Measurements from ENCODE around the gene FBXL15. TPM values are rescaled to one million over a fixed set of nuclear protein-coding genes. Genes with fewer than 3 reads are reported as not detected.

Gene FBXL15
- total RNA-seq, 4 donors from 2014 or later: 13.4 to 34.0 (median 27.2) TPM

- H3K4me1 ChIP-seq: peaks cover 12 to 25% of the 10 kb centered on the region in 2 donors
Observed at GRCh38 chr10:102394801-102395399, 25.7 kb upstream of the FBXL15 start.

GRCh38 chr10:102395400-102396316 lies 25.0 kb upstream of the FBXL15 start, which contains the start of gene NFKB2:
TSS of gene NFKB2 (plus strand) at chr10:102395705. CDS start at chr10:102395960, 255 bp downstream.
- no peaks in the 10 kb centered on the region for H3K36me3 ChIP-seq
- peak; percentile 12 to 62 for TF ChIP-seq POLR2A (IDR thresholded peaks at IDR 0.05)
- TF ChIP-seq, protein P1, sequence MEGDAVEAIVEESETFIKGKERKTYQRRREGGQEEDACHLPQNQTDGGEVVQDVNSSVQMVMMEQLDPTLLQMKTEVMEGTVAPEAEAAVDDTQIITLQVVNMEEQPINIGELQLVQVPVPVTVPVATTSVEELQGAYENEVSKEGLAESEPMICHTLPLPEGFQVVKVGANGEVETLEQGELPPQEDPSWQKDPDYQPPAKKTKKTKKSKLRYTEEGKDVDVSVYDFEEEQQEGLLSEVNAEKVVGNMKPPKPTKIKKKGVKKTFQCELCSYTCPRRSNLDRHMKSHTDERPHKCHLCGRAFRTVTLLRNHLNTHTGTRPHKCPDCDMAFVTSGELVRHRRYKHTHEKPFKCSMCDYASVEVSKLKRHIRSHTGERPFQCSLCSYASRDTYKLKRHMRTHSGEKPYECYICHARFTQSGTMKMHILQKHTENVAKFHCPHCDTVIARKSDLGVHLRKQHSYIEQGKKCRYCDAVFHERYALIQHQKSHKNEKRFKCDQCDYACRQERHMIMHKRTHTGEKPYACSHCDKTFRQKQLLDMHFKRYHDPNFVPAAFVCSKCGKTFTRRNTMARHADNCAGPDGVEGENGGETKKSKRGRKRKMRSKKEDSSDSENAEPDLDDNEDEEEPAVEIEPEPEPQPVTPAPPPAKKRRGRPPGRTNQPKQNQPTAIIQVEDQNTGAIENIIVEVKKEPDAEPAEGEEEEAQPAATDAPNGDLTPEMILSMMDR (IDR thresholded peaks at IDR 0.05): no peak
- 0% methylated on average over 23 to 33 of the region's 42 CpGs for WGBS, 2 donors
- no peaks in the 10 kb centered on the region for H3K9me3 ChIP-seq
- H3K4me3 ChIP-seq (replicated peaks in 1 of 3): peak within 1 kb of the TSS; percentile 7 to 92 (median 69)
- H3K4me1 ChIP-seq: peaks cover 12 to 27% of the 10 kb centered on the region in 2 donors
- no peaks in the 10 kb centered on the region for H3K27me3 ChIP-seq
- peak within 1 kb of the TSS; percentile 78 to 95 (median 87) for H3K27ac ChIP-seq
- intact Hi-C loops (cut with DNase I): loop anchor here (5.0 kb wide), 1 partner anchor 87 kb away; no protein-coding TSS in a partner anchor
- DNase-seq: peak; percentile 87 to 90

More at GRCh38 chr10:102394801-102395399, 25.7 kb upstream of the FBXL15 start:
- WGBS, 2 donors: 0 to 2% methylated on average over 17 of the region's 35 CpGs
- TF ChIP-seq POLR2A (IDR thresholded peaks at IDR 0.05): no peak
- TF ChIP-seq, protein P1 (IDR thresholded peaks at IDR 0.05): no peak
- no peaks in the 10 kb centered on the region for H3K36me3 ChIP-seq
- peak overlapping the region; percentile 78 to 95 (median 87) for H3K27ac ChIP-seq
- H3K27me3 ChIP-seq: no peaks in the 10 kb centered on the region
- intact Hi-C loops (cut with DNase I): loop anchor here (5.0 kb wide), 2 partner anchors 87 to 187 kb away; no protein-coding TSS in a partner anchor
- peak overlapping the region; percentile 7 to 92 (median 69) for H3K4me3 ChIP-seq (replicated peaks in 1 of 3)
- DNase-seq: peak; percentile 19 to 32
- H3K9me3 ChIP-seq: no peaks in the 10 kb centered on the region

DNA sequence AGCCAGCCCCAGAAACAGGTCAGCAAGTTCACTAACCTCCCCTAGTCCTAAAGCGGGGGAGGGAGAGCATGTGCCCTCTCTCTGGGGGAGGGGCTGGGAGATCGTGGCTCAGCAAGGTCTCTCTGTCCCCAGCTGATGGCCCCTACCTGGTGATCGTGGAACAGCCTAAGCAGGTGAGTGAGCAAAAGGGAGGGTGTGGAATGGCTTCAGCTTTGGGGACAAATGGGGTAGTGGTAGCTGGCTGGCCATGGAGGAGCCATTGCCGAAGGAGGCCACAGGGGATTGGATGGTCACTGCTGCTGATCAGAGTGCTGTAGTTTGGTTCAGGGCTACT lies 24.4 kb upstream of the FBXL15 start:
- Histone ChIP-seq H3K36me3 (peaks cover 2% of the 10 kb centered on the region in 2 donors), H3K27me3 (no peaks in the 10 kb centered on the region), H3K9me3 (no peaks in the 10 kb centered on the region), H3K4me3 (replicated peaks in 1 of 3) (peak overlapping the region in 1 of 3 donors; percentile 69), H3K4me1 (peaks cover 12 to 27% of the 10 kb centered on the region in 2 donors), H3K27ac (peak overlapping the region in 2 of 3 donors; percentile 87 to 95)
- WGBS, 2 donors: 49 to 56% methylated on average over 3 to 4 of the region's 4 CpGs
- intact Hi-C loops (cut with DNase I): loop anchor here (5.0 kb wide), 1 partner anchor 86 kb away; no protein-coding TSS in a partner anchor
- TF ChIP-seq POLR2A (IDR thresholded peaks at IDR 0.05): no peak
- TF ChIP-seq, protein P1 (IDR thresholded peaks at IDR 0.05): no peak
- no peak for DNase-seq

DNA sequence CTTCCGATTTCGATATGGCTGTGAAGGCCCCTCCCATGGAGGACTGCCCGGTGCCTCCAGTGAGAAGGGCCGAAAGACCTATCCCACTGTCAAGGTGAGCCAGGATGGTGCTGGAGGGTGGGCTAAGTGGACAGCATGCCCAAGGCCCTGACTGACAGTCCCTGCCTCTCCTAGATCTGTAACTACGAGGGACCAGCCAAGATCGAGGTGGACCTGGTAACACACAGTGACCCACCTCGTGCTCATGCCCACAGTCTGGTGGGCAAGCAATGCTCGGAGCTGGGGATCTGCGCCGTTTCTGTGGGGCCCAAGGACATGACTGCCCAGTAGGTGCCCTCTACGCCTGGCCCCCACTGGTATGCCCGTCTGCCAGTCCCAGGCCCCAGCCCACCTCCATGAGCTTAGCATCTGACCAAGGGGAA lies 23.9 kb upstream of the FBXL15 start:
- TF ChIP-seq, protein P1 (IDR thresholded peaks at IDR 0.05): no peak
- no peak for TF ChIP-seq POLR2A (IDR thresholded peaks at IDR 0.05)

More for the DNA sequence above, 23.9 kb upstream of the FBXL15 start:
- peaks cover 5 to 6% of the 10 kb centered on the region in 2 donors for H3K36me3 ChIP-seq
- H3K27me3 ChIP-seq: no peaks in the 10 kb centered on the region
- intact Hi-C loops (cut with DNase I): loop anchor here (5.0 kb wide), 1 partner anchor 86 kb away; no protein-coding TSS in a partner anchor
- peaks cover 12 to 27% of the 10 kb centered on the region in 2 donors for H3K4me1 ChIP-seq
- 84 to 91% methylated on average over 9 to 12 of the region's 12 CpGs for WGBS, 2 donors
- H3K27ac ChIP-seq: no peak overlapping the region
- H3K9me3 ChIP-seq: no peaks in the 10 kb centered on the region
- DNase-seq: no peak
- H3K4me3 ChIP-seq (replicated peaks in 1 of 3): peak overlapping the region in 1 of 3 donors; percentile 69

Measured in thyroid gland (tissue), 4 donors.